ENCODE results near the gene SNX24.

SNX24 gene

DNA sequence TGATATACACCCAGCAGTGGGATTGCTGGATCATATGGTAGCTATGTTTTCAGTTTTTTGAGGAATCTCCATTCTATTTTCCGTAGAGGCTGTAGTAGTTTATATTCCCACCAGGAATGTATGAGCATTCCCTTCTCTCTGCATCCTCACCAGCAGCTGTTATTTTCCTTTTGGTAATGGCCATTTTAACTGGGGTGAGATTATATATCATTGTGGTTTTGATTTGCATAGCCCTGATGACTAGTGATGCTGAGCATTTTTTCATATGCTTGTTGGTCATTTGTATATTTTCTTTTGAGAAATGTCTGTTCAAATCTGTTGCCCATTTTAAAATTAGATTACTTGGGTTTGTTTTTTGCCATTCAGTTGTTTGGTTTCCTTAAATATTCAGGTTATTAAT is 202.3 kb downstream of the SNX24 start:
- Histone ChIP-seq H3K4me3 (ENCODE audit: insufficient read depth, low read depth, low read length, poor library complexity, severe bottlenecking) (no peak overlapping the region), H3K4me1 (ENCODE audit: control insufficient read depth, insufficient read depth, low read length, poor library complexity, severe bottlenecking) (no peaks in the 10 kb centered on the region), H3K27ac (ENCODE audit: insufficient read depth, low read length, poor library complexity, severe bottlenecking) (no peak overlapping the region), H3K36me3 (ENCODE audit: control insufficient read depth, insufficient read depth, low read length) (no peaks in the 10 kb centered on the region), H3K27me3 (replicated peaks; ENCODE audit: control insufficient read depth, insufficient read depth, low read length, poor library complexity, severe bottlenecking) (no peaks in the 10 kb centered on the region), H3K9me3 (ENCODE audit: control insufficient read depth, low read length) (no peaks in the 10 kb centered on the region)
- DNase-seq: no peak

DNA sequence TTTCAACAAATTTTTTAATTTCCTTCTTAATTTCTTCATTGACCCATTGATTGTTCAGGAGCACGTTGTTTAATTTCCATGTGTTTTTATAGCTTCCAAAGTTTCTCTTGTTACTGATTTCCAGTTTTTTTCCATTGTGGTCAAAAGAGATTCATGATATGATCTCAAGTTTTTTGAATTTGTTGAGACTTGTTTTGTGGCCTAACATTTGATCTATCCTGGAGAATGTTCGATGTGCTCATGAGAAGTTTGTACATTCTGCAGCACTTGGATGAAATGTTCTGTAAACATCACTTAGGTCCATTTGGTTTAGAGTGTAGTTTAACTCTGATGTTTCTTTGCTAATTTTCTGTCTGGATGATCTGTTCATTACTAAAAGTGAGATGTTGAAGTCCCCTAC is 205.8 kb downstream of the SNX24 start:
- Histone ChIP-seq H3K36me3 (ENCODE audit: control insufficient read depth, insufficient read depth, low read length) (no peaks in the 10 kb centered on the region), H3K9me3 (ENCODE audit: control insufficient read depth, low read length) (no peaks in the 10 kb centered on the region), H3K27ac (ENCODE audit: insufficient read depth, low read length, poor library complexity, severe bottlenecking) (no peak overlapping the region), H3K4me1 (ENCODE audit: control insufficient read depth, insufficient read depth, low read length, poor library complexity, severe bottlenecking) (no peaks in the 10 kb centered on the region), H3K27me3 (replicated peaks; ENCODE audit: control insufficient read depth, insufficient read depth, low read length, poor library complexity, severe bottlenecking) (peaks cover 7% of the 10 kb centered on the region), H3K4me3 (ENCODE audit: insufficient read depth, low read depth, low read length, poor library complexity, severe bottlenecking) (no peak overlapping the region)
- DNase-seq: no peak

Measured in effector memory CD4-positive, alpha-beta T cell (primary cell).